Germinal center (tissue), 1 donor: ENCODE results near the gene TCF25.

ENCODE experiments used
- DNase-seq: peaks from one replicate; pipeline ENCODE4 v3.0.0; 2012; ENCODE audit warnings: mixed read lengths, low spot score

TCF25 gene

GRCh38 chr16:89949121-89949742, 75.8 kb downstream of the TCF25 start:
- no peak for DNase-seq

- DNase-seq: no peak
Measured at GRCh38 chr16:89949756-89950155, 76.4 kb downstream of the TCF25 start.

- no peak for DNase-seq
Measured at GRCh38 chr16:89951509-89951908, 78.1 kb downstream of the TCF25 start.

- no peak for DNase-seq
Measured at GRCh38 chr16:89952049-89952448, 78.7 kb downstream of the TCF25 start.

GRCh38 chr16:89952551-89952950, 79.2 kb downstream of the TCF25 start:
- DNase-seq: no peak

GRCh38 chr16:89953671-89954406, 80.4 kb downstream of the TCF25 start:
- DNase-seq: peak; percentile 78

- DNase-seq: no peak
Measured at GRCh38 chr16:89954462-89954861, 81.1 kb downstream of the TCF25 start.

- DNase-seq: no peak
Measured at GRCh38 chr16:89955001-89955685, 81.8 kb downstream of the TCF25 start.

GRCh38 chr16:89956505-89957215, 83.3 kb downstream of the TCF25 start:
- DNase-seq: peak; percentile 57

- DNase-seq: no peak
Measured at GRCh38 chr16:89957216-89957785, 83.9 kb downstream of the TCF25 start.

GRCh38 chr16:89958068-89958467, 84.7 kb downstream of the TCF25 start:
- DNase-seq: no peak

GRCh38 chr16:89958596-89958995, 85.2 kb downstream of the TCF25 start:
- DNase-seq: no peak

- no peak for DNase-seq
Measured at GRCh38 chr16:89960966-89961365, 87.6 kb downstream of the TCF25 start.
